Posterior vena cava (tissue), 2 donors: ENCODE measurements around the gene GTPBP4. TPM values are rescaled to one million over a fixed set of nuclear protein-coding genes. Genes with fewer than 3 reads are reported as not detected.
"Not testable (repeated sequence)": the region's sequence is repeated elsewhere in the genome, so short reads cannot be mapped to it uniquely, and the experiment has no call there.

ENCODE experiments used
- DNase-seq: peaks from one replicate; pipeline ENCODE4 v3.0.0-alpha.2; 2020; ENCODE audit warnings: low spot score
- intact Hi-C, 2 donors: fragments of 100-400 bp; cut with DNase I; formaldehyde crosslinking; loops; one replicate each; pipeline versions ENCODE4 v1.14.1 to v1.14.2; 2022 to 2023
- total RNA-seq, 2 donors: library from RNA; stranded (reverse); fragmentation: NEBNext Ultra II Directional; extraction: Animal tissue kit (Norgen Biotek cat#: 25700); gene quantifications; one replicate each; pipeline ENCODE4 v1.2.1, GENCODE V29; 2021
- donor health status: DM: yes; HTN: yes; CAD: no.
- donor health status: DM: yes; HTN: yes; CAD: no.

The GTPBP4 gene
- total RNA-seq, 2 donors from 2014 or later, result 35.3 to 42.3 TPM

DNA sequence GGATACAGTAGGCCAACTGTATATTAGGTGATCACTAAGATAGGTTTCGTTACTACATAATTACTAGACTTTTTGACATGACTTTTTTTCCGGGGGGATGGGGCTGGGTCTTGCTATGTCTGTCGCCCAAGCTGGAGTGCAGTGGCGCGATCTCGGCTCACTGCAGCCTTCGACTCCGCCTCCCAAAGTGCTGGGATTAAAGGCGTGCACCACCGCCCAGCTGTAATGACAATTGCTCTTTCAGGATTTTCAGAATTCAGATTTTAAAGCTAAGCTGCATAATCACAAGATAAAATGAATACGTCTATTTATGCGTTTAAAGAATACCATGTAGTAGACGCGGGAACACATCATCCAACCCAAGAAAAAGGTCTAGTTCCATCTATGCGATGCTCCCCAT lies 59.7 kb downstream of the GTPBP4 start:
- intact Hi-C loops, result no loop called here
- DNase-seq, result no peak

DNA sequence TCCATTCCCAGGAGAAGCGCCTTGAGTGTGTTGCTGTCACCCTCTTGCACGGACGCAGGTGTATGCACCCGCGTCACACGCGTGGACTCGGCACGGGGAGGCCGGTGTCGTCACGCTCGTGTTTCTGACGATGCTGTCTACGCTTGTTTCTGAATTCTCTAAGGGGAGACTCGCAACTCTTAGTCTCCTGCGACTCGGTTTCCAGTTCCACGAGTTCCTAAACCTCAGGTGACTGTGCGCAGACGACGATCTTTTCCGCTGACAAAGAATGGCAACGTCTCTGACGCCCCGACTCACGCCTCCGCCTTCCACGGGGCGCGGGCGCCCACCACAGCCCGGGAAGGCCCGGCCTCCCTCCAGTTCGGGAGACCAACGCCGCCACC lies 60.1 kb downstream of the GTPBP4 start:
- peak; percentile 87 for DNase-seq
- intact Hi-C loops, result no loop called here

DNA sequence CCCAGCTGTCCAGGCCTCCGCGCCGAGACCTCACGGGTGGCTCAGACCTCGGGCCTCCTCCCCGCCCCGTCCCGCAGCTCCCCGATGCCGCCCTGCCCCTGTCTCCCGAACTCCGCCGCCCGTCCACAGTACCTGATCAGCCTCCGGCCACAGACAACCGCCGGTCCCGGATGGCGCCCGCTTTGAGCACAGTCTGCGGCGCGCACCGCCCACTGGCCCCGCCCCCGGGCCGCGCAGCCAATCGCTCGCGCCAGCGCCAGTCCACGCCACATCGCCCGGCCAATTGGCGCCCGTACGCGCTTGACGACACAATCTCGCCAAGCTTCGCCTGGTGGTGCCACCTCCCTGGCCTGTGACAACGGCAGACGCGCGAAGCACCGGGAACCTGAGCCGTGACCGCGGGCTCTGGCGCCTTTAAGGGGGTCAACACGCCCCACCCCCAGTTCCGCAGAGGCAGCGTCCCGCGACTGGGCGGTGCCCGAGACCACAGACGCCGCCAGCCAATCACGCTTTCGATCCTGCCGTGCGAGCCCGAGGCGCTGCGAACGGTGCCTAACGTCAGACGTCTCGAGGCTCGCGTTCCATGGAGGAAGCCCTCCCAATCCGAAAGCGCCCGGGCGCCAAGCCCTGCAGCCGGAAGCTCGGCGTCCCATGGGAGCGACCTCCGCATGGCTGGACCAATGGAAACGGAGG lies 60.6 kb downstream of the GTPBP4 start, which contains the start of gene IDI1:
TSS of gene IDI1 (minus strand) at position 388 of the 693 bp plus-strand sequence. CDS start at position 272, 116 bp downstream.
- intact Hi-C loops, result no loop called here
- peak; percentile 99 for DNase-seq

DNA sequence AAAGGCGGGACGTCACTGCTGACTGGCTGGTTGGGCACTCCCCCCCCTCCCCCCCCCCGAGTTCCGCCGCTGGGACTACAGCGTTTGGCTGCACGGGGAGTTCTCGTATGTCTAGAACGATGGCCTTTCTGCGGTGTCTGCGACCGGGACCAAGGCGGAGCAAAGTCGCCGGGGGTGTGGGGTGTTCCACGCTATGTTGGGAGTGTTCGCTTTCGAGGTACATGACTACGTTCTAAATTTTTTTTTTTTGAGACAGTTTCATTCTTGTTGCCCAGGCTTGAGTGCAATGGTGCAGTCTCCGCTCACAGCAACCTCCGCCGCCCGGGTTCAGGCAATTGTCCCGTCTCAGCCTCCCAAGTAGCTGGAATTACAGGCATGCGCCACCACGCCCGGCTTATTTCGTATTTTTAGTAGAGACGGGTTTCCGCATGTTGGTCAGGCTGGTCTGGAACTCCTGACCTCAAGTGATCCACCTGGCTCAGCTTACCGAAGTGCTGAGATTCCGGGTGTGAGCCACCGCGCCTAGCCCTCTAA lies 61.3 kb downstream of the GTPBP4 start:
- intact Hi-C loops, result no loop called here

DNA sequence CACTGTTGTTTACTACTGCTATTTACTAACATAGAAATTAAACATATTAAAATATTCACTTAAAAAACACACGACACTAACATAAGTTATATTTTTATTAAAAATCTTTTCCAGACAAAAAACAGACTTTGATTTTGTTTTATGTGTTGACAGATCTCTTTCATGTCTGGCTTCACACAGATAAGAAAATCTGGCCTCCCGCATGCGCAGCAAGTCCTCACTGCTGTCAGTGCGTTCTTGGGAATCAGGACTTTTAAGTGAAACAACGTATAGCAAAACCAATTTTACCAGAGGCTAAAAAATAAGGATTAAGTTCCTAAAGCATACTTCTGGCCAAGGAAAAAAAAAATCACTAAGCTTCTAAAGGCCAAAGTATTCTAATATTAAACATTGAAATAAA lies 61.9 kb downstream of the GTPBP4 start:
- intact Hi-C loops, result no loop called here
- DNase-seq, result no peak

More for the DNA sequence above, 61.3 kb downstream of the GTPBP4 start:
- no peak for DNase-seq

DNA sequence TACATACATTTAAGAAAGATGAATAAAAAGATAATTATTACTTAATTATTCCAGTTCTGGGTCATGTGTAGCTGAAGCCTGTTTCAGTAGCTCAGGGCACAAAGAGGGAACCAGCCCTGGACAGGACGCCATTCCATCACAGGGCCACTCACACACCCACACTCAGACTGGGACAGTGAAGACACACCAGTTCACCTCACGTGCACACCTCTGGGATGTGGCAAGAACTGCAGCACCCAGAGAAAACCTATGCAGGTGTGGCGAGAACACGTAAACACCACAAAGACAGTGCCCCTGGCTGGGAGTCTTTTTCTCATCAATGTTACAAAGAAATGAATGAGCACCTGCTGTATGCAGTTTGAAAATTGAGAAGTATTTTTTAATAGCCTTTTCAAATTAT lies 62.3 kb downstream of the GTPBP4 start:
- no peak for DNase-seq
- intact Hi-C loops, result no loop called here

DNA sequence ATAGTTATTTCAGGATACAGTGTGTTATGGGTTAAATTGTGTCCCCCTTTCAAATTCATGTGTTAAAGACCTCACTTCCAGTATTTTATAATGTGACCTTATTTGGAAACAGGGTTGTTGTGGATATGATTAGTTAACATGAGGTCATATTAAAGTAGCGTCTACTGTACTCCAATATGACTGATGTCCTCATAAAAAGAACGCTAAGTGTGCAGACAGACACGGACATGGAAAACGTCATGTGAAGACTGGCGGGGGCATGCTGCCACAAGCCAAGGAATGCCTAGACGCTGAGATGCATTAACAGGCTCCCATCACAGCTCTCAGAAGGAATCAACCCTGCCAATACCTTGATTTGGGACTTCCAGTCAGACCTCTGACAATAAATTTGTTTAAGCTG lies 66.5 kb downstream of the GTPBP4 start:
- intact Hi-C loops, result no loop called here
- no peak for DNase-seq

DNA sequence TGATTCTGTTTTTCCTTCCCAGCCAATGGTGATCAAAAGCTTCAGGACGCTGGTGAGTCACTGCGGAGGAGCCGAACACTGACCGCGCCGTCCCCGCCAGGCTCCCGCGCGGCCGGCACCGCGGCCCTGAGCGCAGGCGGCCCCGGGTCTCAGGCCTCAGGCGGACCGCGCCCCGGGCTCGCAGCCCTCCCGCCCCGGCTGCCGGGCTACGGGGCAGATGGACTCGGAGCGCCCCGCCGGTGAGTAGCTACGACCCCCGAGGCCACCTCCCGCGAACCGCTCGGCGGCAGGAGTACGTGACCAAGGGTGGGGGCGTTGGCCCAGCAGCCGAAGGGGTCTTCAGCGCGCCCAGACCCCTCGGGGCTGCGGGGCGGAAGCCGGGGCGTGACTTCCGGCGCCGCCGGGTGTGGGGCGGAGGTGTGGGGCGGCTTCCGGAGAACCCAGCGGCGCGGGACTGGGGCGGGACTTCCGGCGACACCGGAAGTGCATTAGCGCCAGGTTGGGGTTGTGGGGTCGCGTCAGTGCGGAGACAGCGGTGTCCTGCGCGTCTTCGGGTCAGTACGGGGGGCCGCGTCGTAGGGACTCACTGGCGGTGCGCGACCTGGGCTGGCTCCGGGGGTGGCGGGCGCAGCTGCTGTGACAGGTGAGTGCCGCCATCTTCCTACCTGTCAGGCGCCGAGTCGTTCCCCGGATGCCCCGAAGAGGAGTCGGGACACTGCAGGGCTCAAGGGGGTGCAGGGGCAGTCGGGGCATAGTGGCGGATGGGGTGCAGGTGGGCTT lies 68.3 kb downstream of the GTPBP4 start, which contains the start of gene WDR37:
TSS of gene WDR37 (plus strand) at position 60 of the 780 bp plus-strand sequence. CDS start 15,771 bp downstream, outside the sequence.
- intact Hi-C loops, result no loop called here

DNA sequence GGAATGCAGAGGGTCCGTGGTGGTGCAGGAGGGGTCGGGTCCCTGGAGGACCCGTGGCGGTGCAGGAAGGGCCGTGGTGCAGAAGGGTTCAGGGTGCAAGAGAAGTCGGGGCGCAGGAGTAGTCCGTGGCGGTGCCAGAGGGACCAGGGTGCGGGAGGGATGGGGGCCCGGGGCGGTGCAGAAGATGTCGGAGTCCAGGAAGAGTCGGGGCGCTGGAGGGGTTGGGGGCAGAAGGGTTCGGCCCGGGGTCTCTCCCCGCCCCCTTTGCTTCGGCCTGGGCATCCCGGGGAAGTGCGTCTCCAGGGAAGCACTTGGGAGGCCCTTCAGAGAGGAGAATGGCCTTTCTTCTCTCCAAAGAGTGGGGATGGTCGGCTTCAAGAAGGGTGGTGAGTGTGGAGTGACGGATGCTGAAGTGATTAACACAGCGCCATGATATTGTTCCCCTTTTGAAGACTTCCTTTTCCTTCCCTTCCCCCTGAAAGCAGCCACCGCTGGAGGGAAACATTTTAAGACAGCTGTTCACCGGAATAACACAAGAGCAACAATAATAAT lies 68.9 kb downstream of the GTPBP4 start:
- intact Hi-C loops, result no loop called here

More for the DNA sequence above, 68.3 kb downstream of the GTPBP4 start, which contains the start of gene WDR37:
- DNase-seq, result peak; percentile 96

DNA sequence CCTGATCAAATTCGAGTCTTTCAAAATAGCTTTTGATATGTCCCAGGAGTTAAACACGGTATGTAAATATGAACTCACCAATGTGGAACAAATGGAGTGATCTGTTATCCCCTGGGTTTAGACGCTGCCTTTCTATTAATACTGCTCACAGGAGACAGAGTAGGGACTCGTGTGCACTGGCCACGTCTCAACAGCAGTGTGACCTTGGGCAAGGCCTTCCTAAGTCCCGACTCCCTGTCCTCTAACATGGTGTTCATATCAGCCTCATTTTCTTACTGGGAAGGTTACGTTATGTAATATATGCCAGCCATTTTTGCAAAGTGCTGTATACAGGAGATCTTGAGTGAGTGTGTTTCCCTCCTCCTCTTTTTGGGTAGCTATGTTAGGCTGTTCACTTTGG lies 69.8 kb downstream of the GTPBP4 start:
- no peak for DNase-seq
- intact Hi-C loops, result no loop called here

More for the DNA sequence above, 68.9 kb downstream of the GTPBP4 start:
- DNase-seq, result peak; percentile 84

DNA sequence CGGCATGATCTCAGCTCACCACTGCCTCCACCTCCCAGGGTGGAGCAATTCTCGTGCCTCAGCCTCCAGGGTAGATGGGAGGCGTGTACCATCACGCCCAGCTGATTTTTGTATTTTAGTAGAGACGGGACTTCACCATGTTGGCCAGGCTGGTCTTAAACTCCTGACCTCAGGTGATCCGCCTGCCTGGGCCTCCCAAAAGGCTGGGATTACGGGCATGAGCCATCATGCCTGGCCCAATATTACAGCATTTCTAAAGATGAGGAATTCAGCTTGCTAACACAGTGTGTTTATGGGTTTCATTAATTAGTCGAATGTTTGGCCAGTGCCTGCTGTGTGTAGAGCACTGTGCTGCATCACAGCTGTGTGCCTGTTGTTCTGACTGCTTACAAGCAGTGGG lies 71.7 kb downstream of the GTPBP4 start:
- no peak for DNase-seq
- intact Hi-C loops, result no loop called here

DNA sequence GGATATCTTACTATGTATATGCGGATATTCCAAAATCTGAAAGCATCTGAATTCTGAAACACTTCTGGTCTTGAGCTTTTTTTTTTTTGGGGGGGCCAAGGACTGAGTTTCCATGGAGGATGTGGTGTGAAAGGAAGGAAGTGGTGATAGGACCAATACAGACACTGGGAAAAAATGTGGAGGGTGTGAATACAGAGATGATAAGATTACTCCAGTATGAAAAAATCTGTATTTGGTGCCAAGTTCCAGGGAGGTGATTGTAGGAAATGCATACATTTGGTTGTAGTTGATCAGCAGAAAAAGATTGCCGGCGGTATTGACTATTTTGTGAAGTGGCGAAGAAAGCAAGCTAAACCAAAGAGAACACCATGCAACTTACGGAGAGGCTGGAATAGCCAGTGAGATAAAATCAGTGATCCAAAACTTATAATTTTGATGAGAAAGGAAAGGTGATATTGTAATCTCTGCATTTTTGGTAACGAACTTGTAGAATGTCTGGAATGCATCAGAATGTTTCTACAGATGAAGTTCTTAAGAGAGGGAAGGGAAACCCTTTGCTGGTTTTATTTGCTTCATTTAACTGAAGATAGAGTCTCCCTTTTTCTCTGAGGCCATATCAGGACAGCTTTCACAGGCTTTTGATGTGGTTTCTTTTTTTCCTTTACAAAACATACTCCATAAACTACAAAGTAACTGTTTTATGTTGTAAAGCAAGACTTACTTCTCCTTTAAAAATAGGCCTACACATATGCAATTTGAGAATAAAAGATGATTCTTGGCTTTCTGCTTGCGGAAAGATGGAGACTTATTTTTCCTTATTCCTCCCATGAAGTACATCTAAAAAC lies 73.9 kb downstream of the GTPBP4 start:
- intact Hi-C loops, result no loop called here

DNA sequence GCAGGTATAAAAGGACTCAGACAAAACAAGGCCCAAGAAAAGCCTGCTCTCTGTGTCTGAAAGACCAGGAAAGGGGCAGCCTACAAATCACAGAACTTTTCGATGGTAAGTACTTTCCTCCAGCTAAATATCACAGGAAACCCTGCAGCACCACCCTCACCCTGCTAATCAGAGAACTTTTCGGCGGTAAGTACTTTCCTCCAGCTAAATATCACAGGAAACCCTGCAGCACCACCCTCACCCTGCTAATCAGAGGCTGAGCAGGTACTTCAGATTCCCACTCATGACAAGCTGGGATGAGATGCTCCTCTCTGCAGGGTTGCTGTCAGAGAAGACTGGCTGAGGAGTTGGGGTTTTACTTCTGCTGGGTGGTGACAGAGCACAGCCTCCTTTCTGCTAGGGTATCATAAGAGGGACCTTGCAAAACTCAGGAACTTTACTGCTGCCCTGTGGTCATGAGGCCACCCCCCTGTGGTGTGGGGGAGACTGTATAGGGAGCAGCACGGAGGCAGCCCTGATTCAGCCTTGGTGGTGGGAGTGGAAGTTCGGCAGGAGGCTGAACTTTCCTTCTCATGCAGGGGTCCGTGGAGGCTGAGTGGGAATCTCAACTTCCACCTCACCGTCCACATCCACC lies 75.1 kb downstream of the GTPBP4 start:
- no peak for DNase-seq
- intact Hi-C loops, result no loop called here

More for the DNA sequence above, 73.9 kb downstream of the GTPBP4 start:
- DNase-seq, result no peak

DNA sequence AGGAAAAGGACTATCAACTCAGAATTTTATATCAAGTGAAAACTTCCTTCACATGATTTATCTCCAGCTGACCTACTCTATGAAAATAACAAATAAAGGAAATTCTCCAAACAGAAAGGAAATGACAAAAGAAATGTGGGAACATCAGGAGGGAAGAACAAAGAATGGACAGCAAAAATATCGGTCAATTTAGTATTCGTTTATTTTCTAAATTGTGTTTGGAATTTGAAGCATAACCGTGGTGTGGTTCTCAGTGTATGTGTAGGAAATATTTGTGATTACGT lies 76.7 kb downstream of the GTPBP4 start:
- intact Hi-C loops, result no loop called here
- DNase-seq, result no peak

DNA sequence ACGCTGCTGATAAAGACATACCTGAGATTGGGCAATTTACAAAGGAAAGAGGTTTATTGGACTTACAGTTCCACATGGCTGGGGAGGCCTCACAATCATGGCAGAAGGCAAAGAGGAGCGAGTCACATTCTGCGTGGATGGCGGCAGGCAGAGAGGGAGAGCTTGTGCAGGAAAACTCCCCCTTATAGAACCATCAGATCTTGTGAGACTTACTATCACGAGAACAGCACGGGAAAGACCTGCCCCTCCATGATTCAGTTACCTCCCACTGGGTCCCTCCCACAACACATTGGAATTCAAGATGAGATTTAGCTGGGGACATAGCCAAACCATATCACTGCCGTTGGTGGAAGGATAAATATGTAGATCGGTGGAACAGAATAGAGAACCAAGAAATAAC lies 78.5 kb downstream of the GTPBP4 start:
- DNase-seq, intact Hi-C loops: not testable (repeated sequence)

DNA sequence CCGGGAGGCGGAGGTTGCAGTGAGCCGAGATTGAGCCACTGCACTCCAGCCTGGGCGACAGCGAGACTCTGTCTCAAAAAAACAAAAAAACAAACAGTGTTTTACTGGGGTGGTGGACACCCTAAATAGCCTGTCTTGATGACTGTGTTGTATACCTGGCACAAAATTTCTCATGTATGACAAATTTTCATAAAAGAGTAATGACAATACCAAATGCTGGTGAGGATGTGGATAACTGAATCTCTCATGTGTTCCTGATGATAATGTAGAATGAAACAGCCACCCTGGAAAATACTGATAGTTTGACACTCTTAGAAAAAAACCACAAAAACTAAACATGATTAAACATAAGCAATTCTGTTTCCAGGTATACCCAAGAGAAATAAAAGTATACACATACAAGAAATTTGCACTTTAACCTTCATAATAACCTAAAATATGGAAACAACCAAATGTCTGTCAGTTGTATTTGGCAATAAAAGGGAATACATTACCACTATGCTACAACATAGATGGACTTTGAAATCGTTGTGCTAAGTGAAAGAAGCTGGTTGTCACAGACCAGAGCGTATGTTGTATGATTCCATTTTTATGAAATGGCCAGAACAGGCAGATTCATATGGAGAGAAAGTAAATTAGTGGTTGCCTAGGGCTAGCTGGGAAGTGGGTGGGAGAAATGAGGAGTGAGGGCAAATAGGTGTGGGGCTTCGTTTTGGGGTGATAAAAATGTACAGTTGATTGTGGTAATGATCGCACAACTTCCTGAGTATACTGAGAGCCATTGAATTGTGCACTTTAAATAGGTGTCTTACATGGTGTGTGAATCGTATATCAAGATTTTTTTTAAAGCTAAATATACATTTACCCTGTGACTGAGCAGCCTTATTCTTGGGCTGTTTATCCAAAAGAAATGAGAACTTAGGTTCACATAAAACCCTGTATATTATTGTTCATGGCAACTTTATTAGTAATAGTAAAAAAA lies 80.4 kb downstream of the GTPBP4 start:
- intact Hi-C loops, result no loop called here
- DNase-seq, result no peak
